K562 (cell line): ENCODE data around the gene SPIB. TPM values are rescaled to one million over a fixed set of nuclear protein-coding genes. Genes with fewer than 3 reads are reported as not detected.

Source experiments
- BRD9 ChIP-seq: fragments of 450-650 bp; IDR thresholded peaks from 2 replicates; pipeline ENCODE4 v1.6.1; 2018; ENCODE audit warnings: low read depth; ENCODE audit not compliant: partially characterized antibody
- CUX1 ChIP-seq: fragments of 200-800 bp; sonication (Bioruptor generic); IDR thresholded peaks from 2 replicates; pipeline ENCODE4 v1.6.1; 2016; ENCODE audit warnings: missing genetic modification characterization, missing compliant biosample characterization
- FUS ChIP-seq: fragments of 200-400 bp; formaldehyde crosslinking; optimal IDR thresholded peaks from 2 replicates; pipeline ENCODE3; 2017; ENCODE audit warnings: low read depth, low read length
- MTA1 ChIP-seq: fragments of 450-650 bp; IDR thresholded peaks from 2 replicates; pipeline ENCODE4 v1.6.1; 2017; ENCODE audit warnings: borderline replicate concordance
- ZNF347 ChIP-seq: fragments of 450-650 bp; formaldehyde crosslinking; IDR thresholded peaks from 2 replicates; pipeline ENCODE4 v1.4.0; 2020; ENCODE audit warnings: low read depth, mild to moderate bottlenecking, moderate library complexity
- ZNF696 ChIP-seq: fragments of 250-450 bp; sonication (Bioruptor Pico); conservative IDR thresholded peaks from 2 replicates; pipeline ENCODE4 v1.4.0; 2020; ENCODE audit warnings: mild to moderate bottlenecking, moderate library complexity
- polyA plus RNA-seq, 8 experiments: library from polyadenylated mRNA; depleted of rRNA in 4 of 8; stranded (reverse) in 5 of 8; unstranded in 3 of 8; fragments of >200 nt; fragmentation: Nextera tagmentation in 2 of 8; fragmentation: Illumina TruSeq in 1 of 8; extraction: Ambion mirVana in 2 of 8; extraction: Trizol in 1 of 8; gene quantifications; 2 replicates each; pipeline versions ENCODE4 v1.2.1 to v1.2.3, GENCODE V29; 2011 to 2014; ENCODE audit warnings: inconsistent platforms in 1 of 8, missing spikeins in 1 of 8
- total RNA-seq, 7 experiments: library from RNA; depleted of rRNA in 6 of 7; stranded (reverse); fragments of >200 nt in 6 of 7; fragmentation: Illumina TruSeq in 2 of 7; extraction: Trizol in 2 of 7; gene quantifications; 2 replicates each; pipeline versions ENCODE4 v1.2.1 to v1.2.3, GENCODE V29; 2011 to 2021; ENCODE audit warnings: low replicate concordance in 1 of 7

The SPIB gene
- total and polyA plus RNA-seq, 9 of the 15 experiments (the other 6 are each of a cell fraction or from before 2014, with no cell fraction given) = 0.06 to 1.0 (median 0.43) TPM; not detected in 1

- TF ChIP-seq CUX1 (CRISPR knock-in tag) = no peak
- TF ChIP-seq FUS = no peak
- no peak for TF ChIP-seq ZNF696 (CRISPR knock-in tag)
- no peak for TF ChIP-seq ZNF347 (CRISPR knock-in tag)
- TF ChIP-seq MTA1 = no peak
- no peak for TF ChIP-seq BRD9
Observed at GRCh38 chr19:50480281-50481111, 61.8 kb downstream of the SPIB start (continued).

Other genes with a start within 250 kb of the SPIB start
Only the 7 nearest of the 13 such genes appear.
- gene KCNC3, start 89.6 kb upstream of the SPIB start, total RNA-seq (2014; rRNA removed) = 1.8 and 4.0 TPM in 2 replicates
- gene KCNC3, start 89.6 kb upstream of the SPIB start, total RNA-seq (2014; rRNA removed; fragmentation: Illumina TruSeq; extraction: Trizol) = 1.4 and 1.7 TPM in 2 replicates
- 2.1 and 3.0 TPM in 2 replicates for gene KCNC3, start 89.6 kb upstream of the SPIB start, total RNA-seq (2015; rRNA removed; fragmentation: Illumina TruSeq; extraction: Trizol)
- gene KCNC3, start 89.6 kb upstream of the SPIB start, total RNA-seq (2021) = 20.2 and 26.2 TPM in 2 replicates
- 2.0 and 3.7 TPM in 2 replicates for gene KCNC3, start 89.6 kb upstream of the SPIB start, polyA plus RNA-seq (2011; rRNA removed)
- gene KCNC3, start 89.6 kb upstream of the SPIB start, polyA plus RNA-seq (2014; fragmentation: Illumina TruSeq; extraction: Trizol) = 14.9 and 16.4 TPM in 2 replicates
- under 1 TPM; 0.03 to 0.06 TPM for gene KCNC3, start 89.6 kb upstream of the SPIB start, polyA plus RNA-seq (2014; fragmentation: Nextera tagmentation; extraction: Ambion mirVana)
- 13.2 and 14.2 TPM in 2 replicates for gene KCNC3, start 89.6 kb upstream of the SPIB start, polyA plus RNA-seq (2014; rRNA removed)
- 0.41 and 0.78 TPM in 2 replicates for gene NAPSA, start 53.3 kb upstream of the SPIB start, total RNA-seq (2014; rRNA removed)
- 0.45 and 0.65 TPM in 2 replicates for gene NAPSA, start 53.3 kb upstream of the SPIB start, total RNA-seq (2014; rRNA removed; fragmentation: Illumina TruSeq; extraction: Trizol)
- 0.45 and 0.76 TPM in 2 replicates for gene NAPSA, start 53.3 kb upstream of the SPIB start, total RNA-seq (2015; rRNA removed; fragmentation: Illumina TruSeq; extraction: Trizol)
- gene NAPSA, start 53.3 kb upstream of the SPIB start, total RNA-seq (2021) = 1.9 and 2.3 TPM in 2 replicates
- 1.2 and 1.9 TPM in 2 replicates for gene NAPSA, start 53.3 kb upstream of the SPIB start, polyA plus RNA-seq (2011; rRNA removed)
- 0.89 and 1.1 TPM in 2 replicates for gene NAPSA, start 53.3 kb upstream of the SPIB start, polyA plus RNA-seq (2014; fragmentation: Illumina TruSeq; extraction: Trizol)
- gene NAPSA, start 53.3 kb upstream of the SPIB start, polyA plus RNA-seq (2014; fragmentation: Nextera tagmentation; extraction: Ambion mirVana) = under 1 TPM; 0.25 to 0.49 TPM
- gene NAPSA, start 53.3 kb upstream of the SPIB start, polyA plus RNA-seq (2014; rRNA removed) = 0.69 and 1.6 TPM in 2 replicates
- gene NR1H2, start 42.5 kb upstream of the SPIB start, total RNA-seq (2014; rRNA removed) = 51.4 and 68.1 TPM in 2 replicates
- 10.6 and 12.3 TPM in 2 replicates for gene NR1H2, start 42.5 kb upstream of the SPIB start, total RNA-seq (2014; rRNA removed; fragmentation: Illumina TruSeq; extraction: Trizol)
- gene NR1H2, start 42.5 kb upstream of the SPIB start, total RNA-seq (2015; rRNA removed; fragmentation: Illumina TruSeq; extraction: Trizol) = 32.9 and 35.0 TPM in 2 replicates
- gene NR1H2, start 42.5 kb upstream of the SPIB start, total RNA-seq (2021) = 56.7 and 58.2 TPM in 2 replicates
- 24.0 and 37.5 TPM in 2 replicates for gene NR1H2, start 42.5 kb upstream of the SPIB start, polyA plus RNA-seq (2011; rRNA removed)
- gene NR1H2, start 42.5 kb upstream of the SPIB start, polyA plus RNA-seq (2014; fragmentation: Illumina TruSeq; extraction: Trizol) = 23.8 and 51.0 TPM in 2 replicates
- gene NR1H2, start 42.5 kb upstream of the SPIB start, polyA plus RNA-seq (2014; fragmentation: Nextera tagmentation; extraction: Ambion mirVana) = 1 to 10 TPM in 1 of 2 experiments, under 1 TPM in 1; 0.11 to 1.5 TPM
- gene NR1H2, start 42.5 kb upstream of the SPIB start, polyA plus RNA-seq (2014; rRNA removed) = 61.9 and 73.8 TPM in 2 replicates
- gene POLD1, start 34.6 kb upstream of the SPIB start, total RNA-seq (2014; rRNA removed) = 258 and 338 TPM in 2 replicates
- 15.3 and 28.3 TPM in 2 replicates for gene POLD1, start 34.6 kb upstream of the SPIB start, total RNA-seq (2014; rRNA removed; fragmentation: Illumina TruSeq; extraction: Trizol)
- 89.4 and 95.2 TPM in 2 replicates for gene POLD1, start 34.6 kb upstream of the SPIB start, total RNA-seq (2015; rRNA removed; fragmentation: Illumina TruSeq; extraction: Trizol)
- 296 and 312 TPM in 2 replicates for gene POLD1, start 34.6 kb upstream of the SPIB start, total RNA-seq (2021)
- gene POLD1, start 34.6 kb upstream of the SPIB start, polyA plus RNA-seq (2011; rRNA removed) = 45.2 and 88.6 TPM in 2 replicates
- 47.8 and 97.9 TPM in 2 replicates for gene POLD1, start 34.6 kb upstream of the SPIB start, polyA plus RNA-seq (2014; fragmentation: Illumina TruSeq; extraction: Trizol)
- 1 to 10 TPM; 1.3 to 6.4 TPM for gene POLD1, start 34.6 kb upstream of the SPIB start, polyA plus RNA-seq (2014; fragmentation: Nextera tagmentation; extraction: Ambion mirVana)
- 161 and 163 TPM in 2 replicates for gene POLD1, start 34.6 kb upstream of the SPIB start, polyA plus RNA-seq (2014; rRNA removed)
- gene MYBPC2, start 14.0 kb downstream of the SPIB start, total RNA-seq (2014; rRNA removed) = not detected in 2 replicates
- gene MYBPC2, start 14.0 kb downstream of the SPIB start, total RNA-seq (2014; rRNA removed; fragmentation: Illumina TruSeq; extraction: Trizol) = not detected in 2 replicates
- not detected in 2 replicates for gene MYBPC2, start 14.0 kb downstream of the SPIB start, total RNA-seq (2015; rRNA removed; fragmentation: Illumina TruSeq; extraction: Trizol)
- 0.04 TPM in 1 of 2 replicates, not detected in the other for gene MYBPC2, start 14.0 kb downstream of the SPIB start, total RNA-seq (2021)
- 0.14 and 0.19 TPM in 2 replicates for gene MYBPC2, start 14.0 kb downstream of the SPIB start, polyA plus RNA-seq (2011; rRNA removed)
- not detected in 2 replicates for gene MYBPC2, start 14.0 kb downstream of the SPIB start, polyA plus RNA-seq (2014; fragmentation: Illumina TruSeq; extraction: Trizol)
- not detected for gene MYBPC2, start 14.0 kb downstream of the SPIB start, polyA plus RNA-seq (2014; fragmentation: Nextera tagmentation; extraction: Ambion mirVana)
- gene MYBPC2, start 14.0 kb downstream of the SPIB start, polyA plus RNA-seq (2014; rRNA removed) = 0.01 TPM in 1 of 2 replicates, not detected in the other
- 40.4 and 48.9 TPM in 2 replicates for gene EMC10, start 57.6 kb downstream of the SPIB start, total RNA-seq (2014; rRNA removed)
- 6.1 and 7.4 TPM in 2 replicates for gene EMC10, start 57.6 kb downstream of the SPIB start, total RNA-seq (2014; rRNA removed; fragmentation: Illumina TruSeq; extraction: Trizol)
- 25.2 and 25.8 TPM in 2 replicates for gene EMC10, start 57.6 kb downstream of the SPIB start, total RNA-seq (2015; rRNA removed; fragmentation: Illumina TruSeq; extraction: Trizol)
- 42.5 and 46.0 TPM in 2 replicates for gene EMC10, start 57.6 kb downstream of the SPIB start, total RNA-seq (2021)
- 12.4 and 13.7 TPM in 2 replicates for gene EMC10, start 57.6 kb downstream of the SPIB start, polyA plus RNA-seq (2011; rRNA removed)
- 13.1 and 27.3 TPM in 2 replicates for gene EMC10, start 57.6 kb downstream of the SPIB start, polyA plus RNA-seq (2014; fragmentation: Illumina TruSeq; extraction: Trizol)
- 1 to 10 TPM; 1.4 to 2.9 TPM for gene EMC10, start 57.6 kb downstream of the SPIB start, polyA plus RNA-seq (2014; fragmentation: Nextera tagmentation; extraction: Ambion mirVana)
- gene EMC10, start 57.6 kb downstream of the SPIB start, polyA plus RNA-seq (2014; rRNA removed) = 34.5 and 38.2 TPM in 2 replicates
- 0.23 and 0.33 TPM in 2 replicates for gene GARIN5A, start 57.9 kb downstream of the SPIB start, total RNA-seq (2014; rRNA removed)
- not detected in 2 replicates for gene GARIN5A, start 57.9 kb downstream of the SPIB start, total RNA-seq (2014; rRNA removed; fragmentation: Illumina TruSeq; extraction: Trizol)
- 0.47 TPM in 1 of 2 replicates, not detected in the other for gene GARIN5A, start 57.9 kb downstream of the SPIB start, total RNA-seq (2015; rRNA removed; fragmentation: Illumina TruSeq; extraction: Trizol)
- gene GARIN5A, start 57.9 kb downstream of the SPIB start, total RNA-seq (2021) = 0.31 and 0.82 TPM in 2 replicates
- gene GARIN5A, start 57.9 kb downstream of the SPIB start, polyA plus RNA-seq (2011; rRNA removed) = 0.10 and 0.26 TPM in 2 replicates
- 0.57 and 0.59 TPM in 2 replicates for gene GARIN5A, start 57.9 kb downstream of the SPIB start, polyA plus RNA-seq (2014; fragmentation: Illumina TruSeq; extraction: Trizol)
- gene GARIN5A, start 57.9 kb downstream of the SPIB start, polyA plus RNA-seq (2014; fragmentation: Nextera tagmentation; extraction: Ambion mirVana) = under 1 TPM in 1 of 2 experiments, not detected in 1; 0.13 TPM
- 0.16 and 0.17 TPM in 2 replicates for gene GARIN5A, start 57.9 kb downstream of the SPIB start, polyA plus RNA-seq (2014; rRNA removed)